ENCODE measurements around the gene C1QC.

The C1QC gene

DNA sequence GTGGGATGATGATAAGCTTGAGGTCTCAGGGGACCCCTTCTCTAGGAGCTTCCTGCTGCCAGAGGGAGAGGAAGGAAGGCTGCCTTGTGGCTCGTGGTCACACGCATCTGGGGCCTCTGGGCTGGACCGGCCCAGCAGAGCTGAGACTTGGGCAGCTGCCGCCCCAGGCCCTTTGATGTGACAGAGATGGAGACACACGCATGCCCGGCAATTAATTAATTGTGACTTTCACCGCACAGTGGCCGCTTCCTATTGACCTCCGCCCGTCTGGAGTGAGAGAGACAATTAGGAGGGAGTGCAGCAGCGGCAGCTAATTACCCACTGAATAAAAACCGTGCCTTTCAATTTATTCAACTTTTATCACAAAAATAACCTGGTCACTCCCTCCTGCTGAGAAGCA, 23.6 kb upstream of the C1QC start:
- no peak for DNase-seq

GRCh38 chr1:22621761-22622160, 21.7 kb upstream of the C1QC start:
- DNase-seq: no peak

- no peak for DNase-seq
Observed at GRCh38 chr1:22625262-22625925, 18.0 kb upstream of the C1QC start.

- DNase-seq: peak; percentile 12
Observed at GRCh38 chr1:22626237-22627157, 16.9 kb upstream of the C1QC start.

GRCh38 chr1:22627331-22627730, 16.1 kb upstream of the C1QC start:
- DNase-seq: peak; percentile 72

- no peak for DNase-seq
Observed at GRCh38 chr1:22628698-22629444, 14.6 kb upstream of the C1QC start.

- DNase-seq: no peak
Observed at GRCh38 chr1:22629886-22630285, 13.5 kb upstream of the C1QC start.

DNA sequence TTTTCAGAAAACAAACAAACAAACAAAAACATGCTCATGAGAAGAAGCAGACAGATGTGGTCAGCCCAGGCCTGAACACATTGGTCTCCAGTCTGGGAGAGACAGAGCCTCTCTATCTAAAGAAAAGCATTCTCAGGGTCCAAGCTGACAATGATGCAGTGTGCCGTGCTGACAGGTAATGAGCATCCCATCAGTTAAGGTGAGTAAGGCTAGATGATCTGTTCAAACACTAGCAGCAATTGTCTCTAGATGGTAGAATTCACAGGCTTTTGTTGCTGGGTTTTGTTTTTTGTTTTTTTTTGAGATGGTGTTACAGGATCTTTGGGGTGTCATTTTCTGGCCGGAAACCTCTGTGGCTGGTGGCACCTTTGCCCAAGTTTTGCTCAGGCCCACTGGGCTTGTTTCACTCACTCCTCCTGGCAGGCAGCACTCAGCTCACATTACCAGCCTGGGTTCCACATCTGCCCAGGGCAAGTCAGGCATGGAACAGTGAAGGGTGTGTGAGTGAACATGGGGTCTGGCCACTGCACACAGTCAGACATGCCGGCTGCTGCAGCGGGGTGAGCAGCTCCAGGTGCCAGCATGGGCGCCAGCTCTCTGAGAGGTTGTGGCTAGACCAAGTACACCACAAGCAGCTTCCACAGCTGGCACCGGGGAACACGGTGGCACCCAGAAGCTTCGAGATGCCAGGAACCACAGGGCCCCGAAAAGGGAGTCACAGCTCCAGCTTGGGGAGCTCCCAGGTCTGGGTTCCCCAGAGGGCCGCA, 9.6 kb upstream of the C1QC start:
- no peak for DNase-seq

DNA sequence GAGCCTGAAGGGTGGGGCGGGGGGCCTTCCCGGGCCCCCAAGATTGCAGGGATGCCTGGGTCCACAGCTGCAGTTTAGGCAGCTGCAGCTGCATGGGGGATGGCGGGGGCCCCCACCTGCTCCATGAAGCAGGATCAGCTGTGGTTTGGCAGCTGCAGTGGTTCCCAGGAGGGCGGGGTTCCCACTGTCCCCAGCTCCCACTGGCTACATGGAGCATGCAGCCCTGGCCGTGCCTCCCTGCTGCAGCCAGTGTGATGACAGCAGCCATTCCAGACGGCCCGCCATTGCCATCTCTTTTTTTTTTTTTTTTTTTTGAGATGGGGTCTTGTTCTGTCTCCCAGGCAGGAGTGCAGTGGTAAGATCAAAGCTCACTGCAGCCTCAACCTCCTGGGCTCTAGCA, 8.0 kb upstream of the C1QC start:
- no peak for DNase-seq

DNA sequence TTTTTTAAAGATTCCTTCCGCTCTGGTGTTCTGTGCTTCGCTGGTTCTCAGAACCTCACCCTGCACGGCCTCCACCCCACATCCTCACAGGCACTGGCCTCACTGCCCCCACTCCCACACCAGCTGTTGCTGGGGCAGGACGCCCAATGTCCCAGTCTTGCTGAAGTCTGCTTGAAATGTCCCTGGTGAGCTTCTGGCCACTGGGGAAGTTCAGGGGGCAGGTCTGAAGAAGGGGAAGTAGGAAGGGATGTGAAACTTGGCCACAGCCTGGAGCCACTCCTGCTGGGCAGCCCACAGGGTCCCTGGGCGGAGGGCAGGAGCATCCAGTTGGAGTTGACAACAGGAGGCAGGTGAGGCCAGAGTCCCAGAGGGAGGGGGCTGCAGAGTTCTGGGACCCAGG, 7.1 kb upstream of the C1QC start, which contains the start of gene C1QA:
C1QA (plus strand) TSS at position 276 of the 400 bp plus-strand sequence. CDS start 989 bp downstream, outside the sequence.
- no peak for DNase-seq

DNA sequence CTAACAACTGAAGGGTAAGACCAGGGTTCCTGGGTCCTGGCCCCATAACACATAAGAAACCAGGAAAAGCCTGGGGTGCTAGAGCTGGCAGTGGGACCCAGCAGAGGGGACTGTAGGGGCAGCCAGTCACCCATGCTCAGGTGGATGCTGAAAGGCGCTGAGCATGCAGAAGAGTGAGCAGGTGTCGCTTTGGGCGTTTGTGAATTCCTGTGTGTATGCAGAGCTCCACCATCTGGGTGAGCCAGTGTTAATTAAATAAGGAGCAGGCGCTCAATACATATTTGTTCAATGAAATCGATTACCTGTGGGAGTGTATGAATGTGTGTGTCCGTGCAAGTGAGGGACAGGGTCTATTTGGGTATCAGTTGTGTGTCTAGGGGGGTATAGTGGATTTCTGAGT, 6.5 kb upstream of the C1QC start:
- peak; percentile 63 for DNase-seq

DNA sequence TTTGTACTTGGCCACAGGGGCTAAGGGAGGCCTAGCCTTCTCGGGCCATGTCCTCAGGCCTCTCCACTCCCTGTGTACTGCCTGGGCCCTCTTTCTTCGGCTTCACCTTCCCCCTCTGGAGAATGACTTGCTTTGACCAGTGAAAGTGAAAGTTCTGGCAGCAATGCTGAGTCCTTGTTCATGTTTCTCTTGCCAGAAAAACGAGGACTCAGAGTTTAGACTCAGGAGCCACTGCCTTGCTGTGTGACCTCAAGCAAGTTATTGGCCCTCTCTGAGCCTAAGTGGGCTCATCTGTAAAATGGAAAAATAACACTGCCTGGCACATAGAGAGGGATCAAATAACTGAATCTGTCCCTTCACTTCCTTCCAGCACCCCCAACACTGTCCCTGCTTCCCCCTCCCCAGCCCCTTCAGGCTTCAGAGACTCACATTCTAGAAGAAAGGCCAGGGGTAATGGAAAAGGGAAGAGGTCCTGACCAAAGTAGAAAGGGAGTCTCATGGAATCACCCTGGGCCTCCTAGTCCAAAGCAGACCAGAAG, 5.5 kb upstream of the C1QC start:
- no peak for DNase-seq

GRCh38 chr1:22638476-22639234, 4.8 kb upstream of the C1QC start:
- no peak for DNase-seq

GRCh38 chr1:22639286-22639685, 4.1 kb upstream of the C1QC start:
- DNase-seq: no peak

DNA sequence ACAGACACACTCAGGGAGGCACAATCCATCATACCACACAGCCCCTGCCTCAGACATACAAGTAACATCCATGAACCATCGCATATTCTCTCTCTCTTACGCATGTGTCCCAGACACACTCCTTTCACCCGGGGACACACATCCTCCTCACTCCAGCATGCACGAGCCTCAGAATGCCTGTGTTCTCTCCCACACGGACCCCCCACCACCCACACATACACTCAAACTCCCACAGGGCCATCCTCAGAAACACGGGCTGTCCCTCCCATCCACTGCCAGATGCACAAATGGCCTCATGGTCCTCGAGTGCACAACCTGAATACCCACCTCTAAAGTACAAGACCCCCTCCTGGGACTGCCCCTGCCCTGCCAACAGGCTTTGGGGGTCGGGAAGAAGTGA, 2.2 kb upstream of the C1QC start:
- no peak for DNase-seq

- peak; percentile 46 for DNase-seq
Observed at GRCh38 chr1:22641906-22642636, 1.4 kb upstream of the C1QC start.

DNA sequence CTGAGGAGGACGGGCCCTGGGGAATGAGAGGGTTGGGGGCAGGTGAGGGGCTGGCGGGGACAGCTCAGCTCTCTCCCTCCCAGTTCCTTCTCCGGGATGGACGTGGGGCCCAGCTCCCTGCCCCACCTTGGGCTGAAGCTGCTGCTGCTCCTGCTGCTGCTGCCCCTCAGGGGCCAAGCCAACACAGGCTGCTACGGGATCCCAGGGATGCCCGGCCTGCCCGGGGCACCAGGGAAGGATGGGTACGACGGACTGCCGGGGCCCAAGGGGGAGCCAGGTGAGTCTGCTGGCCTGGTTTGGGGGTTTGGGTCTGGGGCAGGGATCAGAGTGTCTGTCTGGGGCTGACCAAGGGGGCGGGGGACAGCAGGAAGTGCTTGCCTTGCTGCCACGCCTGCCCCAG, 495 bp downstream of the C1QC start:
- DNase-seq: no peak

- no peak for DNase-seq
Observed at GRCh38 chr1:22645931-22646330, 2.5 kb downstream of the C1QC start.

DNA sequence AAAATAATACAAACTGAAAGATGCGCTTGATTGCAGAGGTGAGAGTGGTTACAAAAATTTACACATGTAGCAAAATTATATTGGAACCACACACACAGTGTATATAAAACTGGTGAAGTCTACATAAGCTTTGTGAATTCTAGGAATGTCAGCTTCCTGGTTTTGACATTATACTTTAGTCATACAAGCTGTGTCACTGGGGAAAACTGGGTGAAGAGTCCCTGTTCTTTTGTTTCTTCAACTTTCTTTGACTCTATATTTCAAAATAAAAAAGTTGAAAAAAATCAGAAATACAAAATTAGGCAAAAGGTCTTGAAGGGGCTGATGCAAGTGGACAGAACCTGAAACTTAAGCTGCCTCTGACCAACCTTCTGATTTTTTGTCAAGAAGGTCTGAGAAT, 3.0 kb downstream of the C1QC start:
- no peak for DNase-seq

- no peak for DNase-seq
Observed at GRCh38 chr1:22650089-22650693, 6.8 kb downstream of the C1QC start.

Measured in NCI-H510A treated with DMSO at 0.1 percent for 48 hours (cell line).